Cardiac fibroblast (primary cell): Measurements from ENCODE around the gene MTA1.
A peak's percentile ranks its signal among the peaks of the same experiment; 100 is the strongest.

Source experiments
- DNase-seq, 2 donors: peaks; one replicate each; pipeline versions ENCODE4 v3.0.0 to v3.0.0-alpha.2; 2010; ENCODE audit warnings: low read depth in 2 of 2
- H3K4me3 ChIP-seq, 2 donors: replicated peaks in 1 of 2; 1 replicate in 1 of 2; 2 replicates in 1 of 2; pipeline ENCODE4 v1.5.1; 2011; ENCODE audit warnings: low read depth in 2 of 2, low read length in 2 of 2, mild to moderate bottlenecking in 2 of 2, moderate library complexity in 1 of 2
- CTCF ChIP-seq: IDR thresholded peaks from one replicate; pipeline ENCODE4 v1.5.1; 2011; ENCODE audit warnings: low read depth, mild to moderate bottlenecking, low read length, inconsistent platforms

The MTA1 gene

GRCh38 chr14:105398726-105399465 lies 20.7 kb upstream of the MTA1 start:
- no peak for TF ChIP-seq CTCF
- DNase-seq: peak; percentile 32 to 53
- peak overlapping the region; percentile 73 for H3K4me3 ChIP-seq

GRCh38 chr14:105399466-105399775 lies 20.2 kb upstream of the MTA1 start:
- peak overlapping the region in 1 of 2 donors; percentile 73 for H3K4me3 ChIP-seq
- TF ChIP-seq CTCF: no peak
- DNase-seq: no peak

GRCh38 chr14:105400016-105400415 lies 19.6 kb upstream of the MTA1 start:
- TF ChIP-seq CTCF: no peak
- no peak overlapping the region for H3K4me3 ChIP-seq
- no peak for DNase-seq

GRCh38 chr14:105401699-105402098 lies 17.9 kb upstream of the MTA1 start:
- TF ChIP-seq CTCF: no peak
- no peak overlapping the region for H3K4me3 ChIP-seq
- DNase-seq: no peak

GRCh38 chr14:105408592-105408991 lies 11.0 kb upstream of the MTA1 start:
- no peak overlapping the region for H3K4me3 ChIP-seq
- no peak for TF ChIP-seq CTCF
- no peak for DNase-seq

GRCh38 chr14:105409364-105409763 lies 10.3 kb upstream of the MTA1 start:
- no peak for DNase-seq
- no peak overlapping the region for H3K4me3 ChIP-seq
- TF ChIP-seq CTCF: no peak

GRCh38 chr14:105410642-105411016 lies 9.0 kb upstream of the MTA1 start:
- H3K4me3 ChIP-seq: peak overlapping the region in 1 of 2 donors; percentile 35
- DNase-seq: no peak

More at GRCh38 chr14:105410642-105411016, 9.0 kb upstream of the MTA1 start:
- TF ChIP-seq CTCF: no peak
